ENCODE data around the gene EML6. TPM values are rescaled to one million over a fixed set of nuclear protein-coding genes. Genes with fewer than 3 reads are reported as not detected.

EML6 gene
- polyA plus RNA-seq, 1 donor from 2014 or later: 3.8 TPM

GRCh38 chr2:54967759-54968365, 244.4 kb downstream of the EML6 start:
- H3K4me1 Mint-ChIP-seq: peaks cover 7 to 16% (median 11%) of the 10 kb centered on the region in 3 donors
- H3K27me3 Mint-ChIP-seq: no peaks in the 10 kb centered on the region
- peak overlapping the region in 1 of 4 donors; percentile 17 for H3K4me3 Mint-ChIP-seq
- H3K36me3 Mint-ChIP-seq: peaks cover 14% of the 10 kb centered on the region
- no peak overlapping the region for H3K27ac Mint-ChIP-seq
- H3K9me3 Mint-ChIP-seq: no peaks in the 10 kb centered on the region

- Mint-ChIP-seq H3K36me3 (peaks cover 14% of the 10 kb centered on the region), H3K4me1 (peaks cover 10 to 16% (median 11%) of the 10 kb centered on the region in 3 donors), H3K9me3 (no peaks in the 10 kb centered on the region), H3K4me3 (peak overlapping the region in 1 of 4 donors; percentile 17), H3K27ac (peak overlapping the region in 2 of 3 donors; percentile 9 to 73), H3K27me3 (no peaks in the 10 kb centered on the region)
Measured at GRCh38 chr2:54968561-54969218, 245.2 kb downstream of the EML6 start.

DNA sequence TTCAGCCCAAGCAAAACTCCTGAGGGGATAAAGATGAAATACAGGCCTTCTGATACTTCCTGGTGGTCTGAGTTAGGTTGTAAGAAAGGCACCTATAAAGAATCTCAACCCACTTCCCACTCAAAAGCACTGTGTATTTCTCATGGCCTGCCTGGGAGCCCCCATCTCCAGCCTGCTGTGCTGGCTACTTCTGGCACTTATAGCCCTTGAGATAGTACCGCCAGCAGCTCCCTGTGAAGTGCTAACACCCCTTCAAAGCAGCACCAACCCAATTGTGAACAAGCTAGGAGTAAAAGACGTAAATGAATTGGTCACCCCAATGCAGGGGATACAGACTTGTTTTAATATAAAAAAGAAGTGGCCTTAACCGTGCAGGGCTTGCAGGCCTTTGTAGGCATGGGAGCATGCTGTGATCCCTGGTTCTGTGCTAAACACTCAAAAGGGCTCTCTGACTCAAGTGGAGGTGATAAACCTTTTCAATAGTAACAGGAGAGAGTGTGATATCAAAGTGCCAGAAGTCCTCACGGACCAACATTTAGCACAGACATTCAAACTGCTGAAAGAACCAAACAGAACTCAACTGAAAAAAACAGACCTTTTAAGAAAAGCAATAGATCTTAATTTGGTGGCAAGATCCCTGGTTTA, 246.0 kb downstream of the EML6 start:
- peak overlapping the region; percentile 9 to 89 (median 73) for H3K27ac Mint-ChIP-seq
- H3K36me3 Mint-ChIP-seq: peaks cover 14% of the 10 kb centered on the region
- no peak overlapping the region for H3K4me3 Mint-ChIP-seq
- H3K9me3 Mint-ChIP-seq: no peaks in the 10 kb centered on the region
- H3K4me1 Mint-ChIP-seq: peaks cover 11 to 16% (median 11%) of the 10 kb centered on the region in 3 donors
- no peaks in the 10 kb centered on the region for H3K27me3 Mint-ChIP-seq

DNA sequence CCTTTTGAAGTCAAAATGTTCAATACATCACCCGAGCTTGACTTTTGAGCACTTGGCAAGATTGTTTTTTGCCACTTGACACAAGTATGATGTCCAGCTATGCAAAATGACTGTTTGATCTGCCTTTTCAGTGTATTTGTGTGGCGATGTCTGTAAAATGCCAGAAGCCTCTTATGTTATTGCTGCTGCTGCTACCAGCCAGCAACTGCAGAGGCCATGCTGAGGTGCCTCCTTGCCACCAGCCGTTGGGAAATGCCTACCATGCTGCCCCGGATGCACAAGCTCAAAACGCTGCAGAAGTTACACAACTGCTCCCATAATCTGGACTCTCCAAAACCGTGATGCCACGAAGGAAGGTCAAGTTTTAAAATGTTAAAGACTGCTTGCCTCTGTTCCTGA, 246.5 kb downstream of the EML6 start:
- Mint-ChIP-seq H3K4me1 (peaks cover 11 to 19% (median 14%) of the 10 kb centered on the region in 3 donors), H3K27me3 (no peaks in the 10 kb centered on the region), H3K36me3 (peaks cover 14% of the 10 kb centered on the region), H3K4me3 (no peak overlapping the region), H3K9me3 (no peaks in the 10 kb centered on the region), H3K27ac (no peak overlapping the region)

GRCh38 chr2:54975175-54975574, 251.7 kb downstream of the EML6 start:
- no peaks in the 10 kb centered on the region for H3K27me3 Mint-ChIP-seq
- no peaks in the 10 kb centered on the region for H3K36me3 Mint-ChIP-seq
- H3K9me3 Mint-ChIP-seq: no peaks in the 10 kb centered on the region
- H3K4me3 Mint-ChIP-seq: no peak overlapping the region
- H3K27ac Mint-ChIP-seq: peak overlapping the region in 2 of 3 donors; percentile 32 to 87
- peaks cover 10 to 24% (median 24%) of the 10 kb centered on the region in 3 donors for H3K4me1 Mint-ChIP-seq

DNA sequence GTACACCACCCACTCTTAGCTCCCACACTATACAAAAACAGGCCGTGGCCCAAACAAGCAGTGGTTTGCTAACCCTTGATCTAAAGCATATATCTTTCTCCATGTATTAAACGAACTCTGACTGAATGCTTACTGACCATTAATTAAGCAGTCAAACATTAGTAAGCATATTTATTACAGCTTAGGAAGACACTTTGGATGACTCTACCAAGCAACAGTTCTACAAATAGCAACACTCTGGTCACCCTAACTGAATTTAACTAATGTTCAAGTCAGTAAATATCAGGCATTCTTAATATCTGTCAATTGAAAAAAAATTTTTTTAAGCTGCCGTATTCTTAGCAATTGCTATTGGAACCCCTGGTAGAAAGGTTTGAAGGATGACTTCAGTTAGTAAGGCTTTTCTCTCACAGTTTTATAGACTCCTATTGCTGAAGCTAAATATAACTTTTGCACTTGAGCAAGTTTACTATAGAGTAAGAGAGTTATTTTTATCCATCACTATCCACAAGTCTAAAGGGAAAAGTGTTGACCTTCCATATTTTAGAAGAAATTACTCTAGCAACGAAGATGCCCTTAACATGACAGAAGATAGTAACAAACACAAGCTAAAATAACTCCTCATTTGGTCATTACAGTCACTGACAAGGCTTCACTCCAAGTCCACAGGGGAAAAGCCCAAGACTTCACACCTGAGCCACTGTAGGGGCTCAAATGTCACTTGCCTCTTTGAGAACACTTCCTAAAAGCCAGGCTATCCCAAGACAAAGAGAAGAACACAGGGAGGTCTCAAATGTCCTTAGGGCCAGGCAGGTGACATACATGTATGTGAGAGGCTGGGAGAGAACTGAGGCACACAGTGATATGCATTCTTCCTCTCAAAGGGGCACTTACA, 252.4 kb downstream of the EML6 start:
- Mint-ChIP-seq H3K4me1 (peaks cover 12 to 28% (median 24%) of the 10 kb centered on the region in 3 donors), H3K27me3 (no peaks in the 10 kb centered on the region), H3K4me3 (no peak overlapping the region), H3K36me3 (peaks cover 4% of the 10 kb centered on the region), H3K27ac (peak overlapping the region in 2 of 3 donors; percentile 16 to 87), H3K9me3 (no peaks in the 10 kb centered on the region)

DNA sequence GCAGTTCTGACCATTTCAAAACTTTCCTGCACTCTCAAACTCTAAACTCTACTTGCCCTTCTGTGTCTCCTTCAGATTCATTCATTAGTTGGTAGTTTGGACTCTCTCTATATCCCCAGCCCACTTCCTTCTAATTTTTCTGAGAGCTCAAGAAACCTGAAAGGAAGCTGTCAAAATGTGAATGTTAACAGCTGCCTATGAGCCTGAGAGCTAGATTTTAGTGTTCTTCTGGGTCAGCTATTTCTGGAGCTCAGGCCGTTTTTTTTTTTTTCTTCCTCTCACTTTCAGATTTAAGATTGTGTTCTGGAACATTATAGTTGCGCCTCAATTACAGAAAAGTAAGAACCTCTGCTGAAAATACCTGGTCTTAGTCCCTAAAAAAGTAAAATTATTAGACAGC, 253.7 kb downstream of the EML6 start:
- Mint-ChIP-seq H3K27ac (peak overlapping the region in 1 of 3 donors; percentile 87), H3K36me3 (peaks cover 4% of the 10 kb centered on the region), H3K9me3 (no peaks in the 10 kb centered on the region), H3K4me1 (peaks cover 12 to 28% (median 24%) of the 10 kb centered on the region in 3 donors), H3K27me3 (no peaks in the 10 kb centered on the region), H3K4me3 (no peak overlapping the region)

DNA sequence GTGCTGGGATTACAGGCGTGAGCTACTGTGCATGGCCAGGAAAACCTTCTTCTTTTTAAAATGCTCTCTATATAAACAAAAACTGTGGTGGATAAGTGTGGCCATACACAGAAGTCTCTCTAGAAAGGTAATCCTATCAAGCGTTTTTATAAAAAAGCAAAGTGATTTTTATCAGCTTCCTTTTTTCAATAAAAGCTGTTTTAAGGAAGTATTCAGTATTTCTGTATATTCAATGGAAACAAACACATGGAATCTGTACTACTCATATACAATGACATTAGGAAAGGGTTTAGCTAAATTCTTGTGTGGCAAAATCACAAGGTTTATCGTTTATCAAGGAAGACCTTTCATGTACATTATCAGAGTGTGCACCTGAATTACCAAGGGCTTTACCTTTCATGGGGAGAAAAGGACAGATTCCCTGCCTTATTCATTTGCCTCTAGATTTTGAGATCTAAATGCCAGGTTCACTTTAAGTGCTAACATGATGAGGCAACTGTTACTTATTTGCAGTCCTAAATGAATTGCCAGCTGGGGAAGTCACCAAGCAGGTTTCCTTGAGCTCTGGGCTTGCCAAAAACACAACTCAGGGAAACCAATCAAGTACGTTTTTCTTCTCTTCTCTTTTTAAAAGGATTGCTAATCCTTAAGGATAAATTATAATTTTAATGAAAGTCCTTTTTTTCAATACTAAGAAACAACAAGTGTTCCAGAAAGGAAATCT, 256.0 kb downstream of the EML6 start:
- Mint-ChIP-seq H3K27me3 (no peaks in the 10 kb centered on the region), H3K27ac (no peak overlapping the region), H3K4me1 (peaks cover 9 to 29% (median 29%) of the 10 kb centered on the region in 3 donors), H3K9me3 (no peaks in the 10 kb centered on the region), H3K4me3 (no peak overlapping the region), H3K36me3 (peaks cover 8% of the 10 kb centered on the region)

GRCh38 chr2:54981385-54981784, 257.9 kb downstream of the EML6 start:
- Mint-ChIP-seq H3K4me3 (peak overlapping the region in 1 of 4 donors; percentile 40), H3K27me3 (no peaks in the 10 kb centered on the region), H3K36me3 (peaks cover 8% of the 10 kb centered on the region), H3K9me3 (no peaks in the 10 kb centered on the region), H3K27ac (no peak overlapping the region), H3K4me1 (peaks cover 7 to 22% (median 17%) of the 10 kb centered on the region in 3 donors)

GRCh38 chr2:54983345-54984220, 260.1 kb downstream of the EML6 start:
- Mint-ChIP-seq H3K27me3 (no peaks in the 10 kb centered on the region), H3K36me3 (peaks cover 10% of the 10 kb centered on the region), H3K4me1 (peaks cover 4 to 13% (median 10%) of the 10 kb centered on the region in 3 donors), H3K4me3 (no peak overlapping the region), H3K9me3 (no peaks in the 10 kb centered on the region), H3K27ac (peak overlapping the region in 1 of 3 donors; percentile 17)

DNA sequence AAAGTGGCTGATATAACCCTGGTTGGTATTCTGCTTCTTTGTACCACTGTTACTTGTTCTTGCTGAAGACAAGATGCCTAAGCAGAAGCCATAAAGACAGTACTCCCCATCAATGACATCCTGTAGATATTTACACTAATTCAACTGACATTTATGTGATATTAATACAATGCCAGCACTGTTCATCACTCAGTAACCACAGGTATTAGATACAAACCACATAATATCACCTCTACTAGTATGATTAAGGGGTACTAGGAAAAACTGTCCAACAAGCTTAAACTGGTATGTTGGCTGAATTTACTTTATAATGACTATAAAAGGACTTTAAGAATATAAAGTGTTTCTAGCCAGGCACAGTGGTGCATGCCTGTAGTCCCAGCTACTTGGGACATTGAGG, 261.0 kb downstream of the EML6 start:
- peaks cover 10% of the 10 kb centered on the region for H3K36me3 Mint-ChIP-seq
- H3K9me3 Mint-ChIP-seq: no peaks in the 10 kb centered on the region
- H3K27me3 Mint-ChIP-seq: no peaks in the 10 kb centered on the region
- peaks cover 4 to 17% (median 12%) of the 10 kb centered on the region in 3 donors for H3K4me1 Mint-ChIP-seq
- no peak overlapping the region for H3K4me3 Mint-ChIP-seq
- H3K27ac Mint-ChIP-seq: no peak overlapping the region

- Mint-ChIP-seq H3K4me1 (peaks cover 2 to 24% (median 13%) of the 10 kb centered on the region in 3 donors), H3K4me3 (no peak overlapping the region), H3K27ac (no peak overlapping the region), H3K9me3 (no peaks in the 10 kb centered on the region), H3K27me3 (no peaks in the 10 kb centered on the region), H3K36me3 (peaks cover 8% of the 10 kb centered on the region)
Measured at GRCh38 chr2:54986264-54986663, 262.8 kb downstream of the EML6 start.

DNA sequence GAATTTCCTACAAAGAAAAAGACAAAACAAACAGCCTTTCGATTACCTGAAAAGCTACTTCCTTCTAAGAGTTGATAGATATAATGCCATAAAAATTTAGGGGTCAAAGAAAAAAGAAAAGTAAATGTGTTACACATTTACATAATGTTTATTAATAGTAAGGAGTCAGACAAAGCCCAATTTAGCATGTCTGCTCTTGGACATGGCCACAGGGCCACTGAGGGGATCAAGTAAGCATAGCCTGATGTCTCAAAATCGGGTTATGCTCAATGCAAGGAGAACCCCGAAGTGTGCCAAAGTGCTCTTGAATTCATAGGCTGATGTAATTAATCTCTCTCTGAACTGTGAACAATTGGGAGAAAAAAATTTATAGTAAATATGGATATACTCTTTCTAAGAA, 265.1 kb downstream of the EML6 start:
- peak overlapping the region in 1 of 3 donors; percentile 47 for H3K27ac Mint-ChIP-seq

More for the DNA sequence above, 265.1 kb downstream of the EML6 start:
- Mint-ChIP-seq H3K9me3 (no peaks in the 10 kb centered on the region), H3K4me3 (no peak overlapping the region), H3K27me3 (no peaks in the 10 kb centered on the region), H3K36me3 (peaks cover 9% of the 10 kb centered on the region), H3K4me1 (peaks cover 9 to 35% (median 22%) of the 10 kb centered on the region in 3 donors)

Measured in IgD-negative memory B cell (primary cell).